ENCODE measurements around the gene PPIL4. TPM values are rescaled to one million over a fixed set of nuclear protein-coding genes. Genes with fewer than 3 reads are reported as not detected.
"Not testable (repeated sequence)": the region's sequence is repeated elsewhere in the genome, so short reads cannot be mapped to it uniquely, and the experiment has no call there.

PPIL4 gene
- total RNA-seq, 1 donor from 2014 or later: 21.8 TPM

DNA sequence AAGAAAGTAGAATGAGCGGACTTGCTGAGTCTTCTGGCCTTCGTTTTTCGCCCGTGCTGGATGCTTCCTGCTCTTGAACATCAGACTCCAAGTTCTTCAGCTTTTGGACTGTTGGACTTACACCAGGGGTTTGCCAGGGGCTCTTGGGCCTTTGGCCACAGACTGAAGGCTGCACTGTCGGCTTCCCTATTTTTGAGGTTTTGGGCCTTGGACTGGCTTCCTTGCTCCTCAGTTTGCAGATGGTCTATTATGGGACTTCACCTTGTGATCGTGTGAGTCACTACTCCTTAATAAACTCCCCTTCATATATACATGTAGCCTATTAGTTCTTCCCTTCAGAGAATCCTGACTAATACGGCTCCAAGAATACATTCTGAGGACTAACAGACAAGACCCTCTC is 83.1 kb downstream of the PPIL4 start:
- not testable (repeated sequence) for DNase-seq (ENCODE audit: low read depth in 2 of 2)

DNA sequence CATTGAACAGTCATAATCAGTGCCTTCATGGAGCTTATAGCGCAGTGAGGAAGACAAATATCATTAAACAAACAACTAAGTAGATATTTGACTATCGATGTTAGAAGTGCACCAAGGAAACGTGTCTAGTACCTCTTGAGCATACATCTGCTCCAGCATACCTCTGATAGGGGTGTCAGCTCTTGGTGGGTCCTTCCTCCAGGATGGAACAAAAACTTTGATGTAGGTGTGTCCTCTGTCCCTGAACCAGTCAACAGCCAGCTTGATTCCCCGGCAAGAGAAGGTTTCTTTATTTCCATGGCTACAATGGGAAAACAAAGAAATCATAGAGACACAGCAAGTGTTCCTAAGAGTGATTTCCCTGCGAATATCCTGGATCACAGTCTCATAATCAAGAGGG is 84.2 kb downstream of the PPIL4 start:
- no peak for DNase-seq (ENCODE audit: low read depth in 2 of 2)

DNA sequence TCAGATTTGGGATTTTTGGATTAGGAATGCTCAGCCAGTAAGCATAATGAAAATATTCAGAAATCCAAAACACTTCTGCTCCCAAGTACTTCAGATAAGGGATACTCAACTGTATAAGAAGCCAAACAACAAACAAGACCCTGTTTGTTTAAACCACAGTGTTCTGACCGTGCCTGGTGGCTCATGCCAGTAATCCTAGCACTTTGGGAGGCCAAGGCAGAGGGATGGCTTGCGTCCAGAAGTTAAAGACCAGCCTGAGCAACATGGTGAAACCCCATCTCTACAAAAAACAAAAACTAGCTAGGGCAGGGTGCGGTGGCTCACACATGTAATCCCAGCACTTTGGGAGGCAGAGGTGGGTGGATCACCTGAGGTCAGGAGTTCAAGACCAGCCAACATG is 85.6 kb downstream of the PPIL4 start:
- not testable (repeated sequence) for DNase-seq (ENCODE audit: low read depth in 2 of 2)

DNA sequence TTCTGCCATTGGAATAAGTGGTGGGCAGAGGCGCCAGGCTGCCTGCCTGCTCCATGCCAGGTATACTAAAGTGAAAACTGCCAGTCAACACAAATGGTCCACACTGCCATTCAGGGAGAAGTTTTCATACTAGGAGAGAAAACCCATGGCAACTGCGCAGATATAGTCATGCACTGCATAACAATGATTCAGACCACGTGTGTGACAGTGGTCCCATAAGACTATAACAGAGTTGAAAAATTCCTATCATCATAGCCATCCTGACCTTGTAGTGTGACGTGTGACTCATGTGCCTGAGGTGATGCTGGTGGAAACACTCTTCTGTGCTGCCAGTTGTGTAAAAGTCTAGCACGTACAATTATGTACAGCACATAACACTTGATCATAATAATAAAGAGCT is 86.1 kb downstream of the PPIL4 start:
- no peak for DNase-seq (ENCODE audit: low read depth in 2 of 2)

DNA sequence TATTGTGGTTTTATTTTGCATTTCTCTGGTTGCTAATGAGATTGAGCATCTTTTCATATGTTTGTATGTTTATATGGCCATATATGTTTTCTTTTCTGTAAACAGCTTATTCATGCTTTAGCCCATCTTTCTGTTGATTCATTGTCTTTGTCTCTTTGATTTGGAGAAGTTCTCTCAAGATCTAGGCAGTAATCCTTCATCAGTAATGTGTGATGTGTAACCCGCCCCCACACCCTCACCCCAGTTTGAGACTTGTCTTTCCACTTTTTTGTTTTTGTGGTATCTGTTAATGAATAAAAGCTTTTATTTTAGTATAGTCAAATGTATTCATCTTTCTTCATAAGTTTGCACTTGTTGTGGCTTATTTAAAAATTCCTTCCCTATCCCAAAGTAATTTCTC is 87.0 kb downstream of the PPIL4 start:
- no peak for DNase-seq (ENCODE audit: low read depth in 2 of 2)

DNA sequence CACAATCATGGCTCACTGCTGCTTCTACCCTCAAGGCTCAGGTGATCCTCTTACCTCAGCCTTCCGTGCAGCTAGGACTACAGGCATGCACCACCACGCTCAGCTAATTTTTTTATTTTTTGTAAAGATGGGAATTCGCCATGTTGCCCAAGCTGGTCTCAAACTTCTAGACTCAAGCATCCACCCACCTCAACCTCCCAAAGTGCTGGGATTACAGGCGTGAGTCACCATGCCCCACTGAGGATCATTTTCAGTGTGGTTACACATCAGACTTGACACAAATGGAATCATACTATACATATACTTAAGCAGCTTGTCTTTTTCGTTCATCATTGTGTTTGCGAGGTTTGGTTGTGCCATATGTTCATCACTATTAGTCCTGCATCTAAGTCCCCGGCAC is 87.6 kb downstream of the PPIL4 start:
- DNase-seq (ENCODE audit: low read depth in 2 of 2): no peak

DNA sequence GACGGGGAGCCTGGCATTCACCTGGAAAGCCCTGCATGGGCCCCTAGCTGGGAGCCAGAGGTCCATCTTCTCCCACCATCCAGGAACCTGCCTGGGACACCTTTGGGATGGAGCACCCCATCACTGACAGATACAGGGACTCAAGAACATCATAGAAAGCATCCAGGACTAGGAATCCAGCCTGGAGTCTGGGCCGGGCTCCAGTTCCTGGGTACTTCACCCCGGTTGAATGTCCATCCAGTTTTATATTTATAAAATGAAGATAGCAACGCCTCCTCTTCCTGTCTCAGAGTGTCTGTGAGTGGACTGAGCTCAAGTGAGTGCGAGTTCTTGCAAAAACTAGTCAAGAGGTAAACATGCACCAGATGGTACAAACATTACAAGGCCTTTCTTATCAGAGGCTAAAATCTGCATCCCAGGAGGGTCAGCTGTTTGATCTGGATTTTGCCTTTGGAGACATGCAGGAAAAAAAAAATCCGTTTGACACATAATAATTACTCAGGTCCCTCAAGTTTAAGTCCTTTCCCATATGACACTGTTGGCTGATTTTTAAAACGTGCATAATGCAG is 88.4 kb downstream of the PPIL4 start:
- no peak for DNase-seq (ENCODE audit: low read depth in 2 of 2)

DNA sequence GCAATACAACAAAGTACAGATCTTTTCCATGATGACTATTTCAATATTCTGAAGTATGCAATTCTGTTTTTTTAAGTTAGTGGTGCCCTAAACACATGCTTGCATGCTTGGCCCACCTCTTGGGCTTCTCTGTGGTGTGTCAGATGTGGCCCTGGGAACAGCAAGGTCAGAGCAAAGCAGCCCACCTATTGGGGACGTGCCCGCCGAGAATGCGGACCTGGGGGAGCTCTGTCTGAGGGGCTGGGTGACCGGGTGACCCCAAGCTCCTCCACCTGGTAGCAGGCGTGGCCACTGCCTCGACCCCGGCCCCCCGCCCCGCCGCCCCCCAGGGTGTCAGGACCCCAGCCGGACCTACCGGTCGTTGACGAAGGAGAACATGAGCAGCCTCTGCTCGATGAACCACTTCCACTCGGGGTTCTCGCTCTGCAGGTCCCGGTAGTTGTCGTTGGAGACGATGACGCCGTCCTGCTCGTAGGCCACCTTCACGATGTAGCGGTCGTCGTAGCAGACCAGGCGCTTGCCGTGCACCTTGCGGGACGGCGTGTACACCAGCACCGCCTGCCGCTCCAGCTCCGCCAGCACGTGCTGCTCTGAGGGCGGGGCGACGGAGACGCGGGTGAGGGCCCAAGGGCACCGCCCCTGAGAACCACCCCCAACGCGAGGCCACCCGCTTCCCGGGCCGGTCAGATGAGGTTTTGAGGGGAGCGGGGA is 89.4 kb downstream of the PPIL4 start:
- DNase-seq (ENCODE audit: low read depth in 2 of 2): no peak

DNA sequence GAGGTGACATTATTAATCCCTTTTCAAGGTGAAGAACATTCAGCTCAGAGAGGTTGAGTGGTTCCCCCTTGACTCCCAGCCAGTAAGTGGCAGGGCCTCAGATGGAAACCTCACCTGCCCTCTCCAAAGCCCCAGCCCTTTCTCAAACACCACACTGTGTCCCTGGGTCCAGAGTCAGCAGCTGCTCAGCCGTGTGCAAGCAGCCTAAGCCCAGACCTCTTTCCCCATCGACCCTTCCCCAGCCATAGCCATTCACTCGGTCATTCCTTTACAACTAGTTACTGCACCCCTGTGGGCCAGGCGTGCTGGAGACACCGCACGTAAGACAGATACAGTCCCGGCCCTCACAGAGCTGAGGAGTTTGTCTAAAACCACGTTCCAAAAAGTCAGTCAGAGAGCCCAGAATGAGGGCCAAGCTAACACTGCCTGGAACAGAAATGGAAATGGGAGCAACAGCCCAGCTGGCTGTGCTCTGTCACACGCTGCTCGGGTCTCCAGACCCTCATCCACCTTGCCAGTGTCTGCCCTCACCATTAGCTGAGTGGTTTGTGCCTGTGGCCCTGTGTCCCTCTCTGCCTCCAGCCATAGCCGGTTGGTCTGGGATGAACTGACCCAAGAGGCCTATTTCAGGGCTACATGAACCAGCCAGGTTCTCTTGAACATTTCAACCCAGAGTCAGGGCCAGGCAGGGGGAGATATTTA is 90.7 kb downstream of the PPIL4 start:
- DNase-seq (ENCODE audit: low read depth in 2 of 2): no peak

Other genes with a start within 250 kb of the PPIL4 start
- gene TAB2, start 228.3 kb downstream of the PPIL4 start, total RNA-seq: 11.8 and 12.9 TPM in 2 replicates
- gene SUMO4, start 145.8 kb downstream of the PPIL4 start, total RNA-seq: 0.44 and 1.2 TPM in 2 replicates
- gene ZC3H12D, start 61.0 kb downstream of the PPIL4 start, total RNA-seq: not detected in 2 replicates
- gene GINM1, start 20.3 kb upstream of the PPIL4 start, total RNA-seq: 35.1 and 42.1 TPM in 2 replicates
- 13.5 and 14.9 TPM in 2 replicates for gene KATNA1, start 102.7 kb upstream of the PPIL4 start, total RNA-seq
- 4.6 and 7.1 TPM in 2 replicates for gene LATS1, start 172.1 kb upstream of the PPIL4 start, total RNA-seq
- gene NUP43, start 200.5 kb upstream of the PPIL4 start, total RNA-seq: 15.9 and 19.6 TPM in 2 replicates
- gene PCMT1, start 203.7 kb upstream of the PPIL4 start, total RNA-seq: 74.0 and 76.7 TPM in 2 replicates

Data from lung microvascular endothelial cell (primary cell).